Left lobe of liver (tissue), 1 donor: Measurements from ENCODE around the gene ARHGAP31. TPM values are rescaled to one million over a fixed set of nuclear protein-coding genes. Genes with fewer than 3 reads are reported as not detected.

Source experiments
- total RNA-seq: library from RNA; stranded (reverse); gene quantifications from one replicate; pipeline ENCODE4 v1.2.1, GENCODE V29; 2021
- donor health status: DM: no; HTN: yes; CAD: no.

The ARHGAP31 gene
- total RNA-seq, 1 donor from 2014 or later = 2.9 TPM

Other genes with a start within 250 kb of the ARHGAP31 start
- gene TEX55, start 148.2 kb upstream of the ARHGAP31 start, total RNA-seq = not detected
- not detected for gene UPK1B, start 120.8 kb upstream of the ARHGAP31 start, total RNA-seq
- 7.5 TPM for gene B4GALT4, start 53.5 kb upstream of the ARHGAP31 start, total RNA-seq
- 23.4 TPM for gene TMEM39A, start 169.2 kb downstream of the ARHGAP31 start, total RNA-seq
- 8.6 TPM for gene POGLUT1, start 174.6 kb downstream of the ARHGAP31 start, total RNA-seq
- 52.8 TPM for gene TIMMDC1, start 204.2 kb downstream of the ARHGAP31 start, total RNA-seq